H1 (cell line): ENCODE measurements around the gene RELN. TPM values are rescaled to one million over a fixed set of nuclear protein-coding genes. Genes with fewer than 3 reads are reported as not detected.

Experiments used
- CTCF ChIA-PET: fragments of 300-600 bp; sonication (Branson Sonifier 250); formaldehyde crosslinking; loops from one replicate; lab custom pipeline; 2021; ENCODE audit not compliant: partially characterized antibody; lab: Charles Lee
- POLR2A ChIA-PET: fragments of 300-600 bp; sonication (Branson Sonifier 250); formaldehyde crosslinking; loops from one replicate; lab custom pipeline; 2021; ENCODE audit warnings: inconsistent platforms; ENCODE audit not compliant: partially characterized antibody; lab: Charles Lee
- DNase-seq, 2 experiments: peaks; one replicate each; pipeline versions ENCODE4 v3.0.0 to v3.0.0-alpha.2; 2010 to 2022; ENCODE audit warnings: low spot score in 2 of 2, low read depth in 1 of 2, mixed read lengths in 1 of 2
- FAIRE-seq: peaks from 2 replicates; lab custom pipeline; 2011; peaks lifted over from hg19 to GRCh38; lab: Jason Lieb, UNC
- H2AFZ ChIP-seq: 2 replicates; pipeline ENCODE4 v1.8.1; 2012; ENCODE audit warnings: low read length, inconsistent platforms
- H2AK5ac ChIP-seq: 2 replicates; pipeline ENCODE4 v1.6.1; 2013; ENCODE audit warnings: low read depth, low read length
- H2BK120ac ChIP-seq: replicated peaks from 2 replicates; pipeline ENCODE3; 2013; ENCODE audit warnings: low read depth, low read length, inconsistent platforms
- H2BK12ac ChIP-seq: 2 replicates; pipeline ENCODE4 v1.6.1; 2013; ENCODE audit warnings: low read depth, low read length
- H2BK15ac ChIP-seq: 2 replicates; pipeline ENCODE4 v1.6.1; 2013; ENCODE audit warnings: low read length
- H2BK20ac ChIP-seq: 2 replicates; pipeline ENCODE4 v1.6.1; 2013; ENCODE audit warnings: low read length
- H2BK5ac ChIP-seq: 2 replicates; pipeline ENCODE4 v1.6.1; 2013; ENCODE audit warnings: low read depth, low read length
- H3K14ac ChIP-seq: 2 replicates; pipeline ENCODE4 v1.6.1; 2013; ENCODE audit warnings: inconsistent platforms; ENCODE audit not compliant: insufficient read length
- H3K18ac ChIP-seq: 2 replicates; pipeline ENCODE4 v1.6.1; 2013; ENCODE audit warnings: low read length; ENCODE audit errors: extremely low read depth
- H3K23ac ChIP-seq: 2 replicates; pipeline ENCODE4 v1.6.1; 2013; ENCODE audit warnings: inconsistent platforms; ENCODE audit not compliant: insufficient read length
- H3K23me2 ChIP-seq: 2 replicates; pipeline ENCODE4 v1.6.1; 2013; ENCODE audit warnings: low read depth, low read length
- H3K27ac ChIP-seq: 2 replicates; pipeline ENCODE4 v1.6.1; 2011; ENCODE audit warnings: low read depth, low read length, inconsistent platforms
- H3K27me3 ChIP-seq, 4 experiments: replicated peaks in 1 of 4; 1 replicate in 1 of 4; 2 replicates in 3 of 4; pipeline versions ENCODE4 v1.6.1 to v1.8.1; 2011 to 2013; ENCODE audit warnings: low read length in 3 of 4, mild to moderate bottlenecking in 3 of 4, inconsistent platforms in 2 of 4, mixed read lengths in 2 of 4, moderate library complexity in 1 of 4; ENCODE audit not compliant: control insufficient read depth in 3 of 4, insufficient read depth in 3 of 4; ENCODE audit errors: extremely low read depth in 1 of 4
- H3K36me3 ChIP-seq, 4 experiments: 2 replicates each; pipeline versions ENCODE4 v1.6.1 to v1.8.1; 2011 to 2013; ENCODE audit warnings: mild to moderate bottlenecking in 4 of 4, low read length in 3 of 4, moderate library complexity in 2 of 4, control low read depth in 1 of 4, inconsistent platforms in 1 of 4; ENCODE audit not compliant: insufficient read depth in 4 of 4, control insufficient read depth in 2 of 4
- H3K4ac ChIP-seq: replicated peaks from 2 replicates; pipeline ENCODE3; 2013; ENCODE audit warnings: low read length, low read depth, mixed read lengths, inconsistent platforms; ENCODE audit not compliant: insufficient read length
- H3K4me1 ChIP-seq, 4 experiments: replicated peaks in 1 of 4; 1 replicate in 1 of 4; 2 replicates in 3 of 4; pipeline versions ENCODE4 v1.6.1 to v1.8.1; 2011 to 2013; ENCODE audit warnings: low read length in 3 of 4, inconsistent platforms in 2 of 4, mixed read lengths in 1 of 4; ENCODE audit not compliant: insufficient read depth in 4 of 4, control insufficient read depth in 3 of 4
- H3K4me2 ChIP-seq, 2 experiments: 2 replicates each; pipeline versions ENCODE4 v1.6.1 to v1.8.1; 2011 to 2013; ENCODE audit warnings: low read depth in 2 of 2, low read length in 2 of 2, control low read depth in 1 of 2, inconsistent platforms in 1 of 2, mild to moderate bottlenecking in 1 of 2; ENCODE audit not compliant: insufficient read depth in 1 of 2
- H3K4me3 ChIP-seq, 4 experiments: fragments of 200-600, 300-600 bp in 1 of 4; sonication (generic), shearing (Covaris generic), sonication (Bioruptor Twin) in 1 of 4; 2 replicates each; pipeline versions ENCODE4 v1.5.1 to v1.8.1; 2011 to 2016; ENCODE audit warnings: low read length in 4 of 4, low read depth in 3 of 4, control low read depth in 2 of 4, inconsistent platforms in 2 of 4, mild to moderate bottlenecking in 2 of 4, mixed read lengths in 1 of 4, moderate library complexity in 1 of 4; ENCODE audit not compliant: insufficient read depth in 2 of 4; ENCODE audit errors: extremely low read depth in 1 of 4
- H3K56ac ChIP-seq: replicated peaks from 2 replicates; pipeline ENCODE3; 2013; ENCODE audit warnings: low read depth, mild to moderate bottlenecking, mixed read lengths, low read length, inconsistent platforms; ENCODE audit not compliant: insufficient read length
- H3K79me1 ChIP-seq: 2 replicates; pipeline ENCODE4 v1.6.1; 2013; ENCODE audit warnings: low read depth, low read length, control low read depth
- H3K79me2 ChIP-seq, 2 experiments: 2 replicates each; pipeline versions ENCODE4 v1.6.1 to v1.8.1; 2012 to 2013; ENCODE audit warnings: low read length in 2 of 2, mild to moderate bottlenecking in 2 of 2, inconsistent platforms in 1 of 2; ENCODE audit not compliant: insufficient read depth in 2 of 2, control insufficient read depth in 1 of 2
- H3K9ac ChIP-seq, 4 experiments: replicated peaks in 1 of 4; 1 replicate in 1 of 4; 2 replicates in 3 of 4; pipeline versions ENCODE4 v1.6.1 to v1.8.1; 2011 to 2013; ENCODE audit warnings: low read depth in 3 of 4, low read length in 3 of 4, control low read depth in 2 of 4, mild to moderate bottlenecking in 2 of 4, moderate library complexity in 2 of 4, inconsistent platforms in 1 of 4; ENCODE audit errors: extremely low read depth in 1 of 4
- H3K9me3 ChIP-seq, 2 experiments: 2 replicates each; pipeline versions ENCODE4 v1.6.1 to v1.8.1; 2012 to 2013; ENCODE audit warnings: mild to moderate bottlenecking in 2 of 2, moderate library complexity in 2 of 2, control low read depth in 1 of 2, inconsistent platforms in 1 of 2, low read depth in 1 of 2, low read length in 1 of 2, mixed read lengths in 1 of 2; ENCODE audit not compliant: insufficient read depth in 2 of 2
- H4K20me1 ChIP-seq, 2 experiments: replicated peaks in 1 of 2; 2 replicates each; pipeline versions ENCODE3 to v1.8.1; 2011 to 2013; ENCODE audit warnings: inconsistent platforms in 2 of 2, low read length in 2 of 2, mild to moderate bottlenecking in 1 of 2; ENCODE audit not compliant: insufficient read depth in 2 of 2, control insufficient read depth in 1 of 2
- H4K5ac ChIP-seq: 2 replicates; pipeline ENCODE4 v1.6.1; 2013; ENCODE audit warnings: low read length, low read depth, mixed read lengths, inconsistent platforms; ENCODE audit not compliant: insufficient read length
- H4K8ac ChIP-seq: 2 replicates; pipeline ENCODE4 v1.8.0; 2013; ENCODE audit warnings: mild to moderate bottlenecking, moderate library complexity, low read length, inconsistent platforms; ENCODE audit not compliant: insufficient read depth; ENCODE audit errors: extremely low read depth
- H4K91ac ChIP-seq: replicated peaks from 2 replicates; pipeline ENCODE3; 2013; ENCODE audit warnings: low read length, mixed read lengths, inconsistent platforms; ENCODE audit not compliant: insufficient read length
- ASH2L ChIP-seq: fragments of 200-600, 300-600 bp; sonication (generic); IDR thresholded peaks from one replicate; pipeline ENCODE4 v1.7.1; 2017; ENCODE audit warnings: low read length
- CBX8 ChIP-seq: fragments of 300-800, 300-1000 bp; sonication (generic); IDR thresholded peaks from 2 replicates; pipeline ENCODE4 v1.7.1; 2016; ENCODE audit warnings: low read depth, low read length, borderline replicate concordance
- CREB1 ChIP-seq: IDR thresholded peaks from 2 replicates; pipeline ENCODE4 v1.6.1; 2012; ENCODE audit warnings: inconsistent platforms
- CTBP2 ChIP-seq: IDR thresholded peaks from 2 replicates; pipeline ENCODE4 v1.7.0; 2011; ENCODE audit warnings: borderline replicate concordance, mild to moderate bottlenecking, moderate library complexity, mixed read lengths, low read length; ENCODE audit not compliant: insufficient read depth, insufficient read length
- E2F6 ChIP-seq: IDR thresholded peaks from 2 replicates; pipeline ENCODE4 v1.6.1; 2012; ENCODE audit warnings: inconsistent platforms
- EZH2 ChIP-seq: fragments of 200-600 bp; sonication (generic); IDR thresholded peaks from 2 replicates; pipeline ENCODE4 v1.7.1; 2012; ENCODE audit warnings: low read depth, mild to moderate bottlenecking, moderate library complexity, low read length, inconsistent platforms; ENCODE audit not compliant: severe bottlenecking
- HDAC6 ChIP-seq: IDR thresholded peaks from one replicate; pipeline ENCODE4 v1.7.1; 2012; ENCODE audit warnings: low read depth, mild to moderate bottlenecking, inconsistent platforms, low read length, moderate library complexity
- MAFK ChIP-seq: IDR thresholded peaks from 2 replicates; pipeline ENCODE4 v1.6.1; 2012; ENCODE audit warnings: low read depth, mild to moderate bottlenecking, improper control_type of control experiment, low read length
- SP2 ChIP-seq: IDR thresholded peaks from 2 replicates; pipeline ENCODE4 v1.6.1; 2012; ENCODE audit warnings: mild to moderate bottlenecking, low read length, inconsistent platforms
- SP4 ChIP-seq: IDR thresholded peaks from 2 replicates; pipeline ENCODE4 v1.6.1; 2012; ENCODE audit warnings: low read length, inconsistent platforms
- TAF1 ChIP-seq: IDR thresholded peaks from 2 replicates; pipeline ENCODE4 v1.6.1; 2011; ENCODE audit warnings: mild to moderate bottlenecking, low read depth, low read length
- USF2 ChIP-seq: IDR thresholded peaks from 2 replicates; pipeline ENCODE4 v1.6.1; 2011; ENCODE audit warnings: low read length, improper control_type of control experiment
- ZNF274 ChIP-seq: IDR thresholded peaks from 2 replicates; pipeline ENCODE4 v1.7.0; 2012; ENCODE audit warnings: low read length, borderline replicate concordance; ENCODE audit errors: extremely low read depth
- WGBS, 2 experiments: shearing (Covaris generic) in 1 of 2; methylation state at CpG; one replicate each; pipeline versions ENCODE4 v1.1.6 to v1.1.7; 2013 to 2015; ENCODE audit warnings: low lambda C conversion rate in 2 of 2, mixed read lengths in 2 of 2, inconsistent platforms in 1 of 2, low coverage in 1 of 2, missing lambda C conversion rate in 1 of 2; ENCODE audit not compliant: insufficient replicate concordance in 2 of 2, insufficient coverage in 1 of 2, insufficient read length in 1 of 2; ENCODE audit errors: extremely low coverage in 1 of 2, missing lambda C conversion rate in 1 of 2; 5-methylcytosine and 5-hydroxymethylcytosine counted together
- polyA plus RNA-seq, 7 experiments: library from polyadenylated mRNA; depleted of rRNA in 3 of 7; stranded (reverse) in 5 of 7; unstranded in 2 of 7; fragments of >200 nt in 5 of 7; fragments of 200-250 nt in 2 of 7; gene quantifications; 1 replicate in 5 of 7; 2 replicates in 1 of 7; 4 replicates in 1 of 7; pipeline versions ENCODE4 v1.2.1 to v1.2.3, GENCODE V29; 2011 to 2013; ENCODE audit warnings: missing spikeins in 2 of 7, mixed read lengths in 2 of 7
- total RNA-seq: library from RNA; stranded (reverse); fragmentation: NEBNext Ultra II Directional; extraction: Animal tissue kit (Norgen Biotek cat#: 25700); gene quantifications from 2 replicates; pipeline ENCODE4 v1.2.1, GENCODE V29; 2021

The RELN gene
- total and polyA plus RNA-seq, 2 of the 8 experiments (the other 6 are each of a cell fraction or from before 2014, with no cell fraction given) = 0.03 to 0.07 TPM

DNA sequence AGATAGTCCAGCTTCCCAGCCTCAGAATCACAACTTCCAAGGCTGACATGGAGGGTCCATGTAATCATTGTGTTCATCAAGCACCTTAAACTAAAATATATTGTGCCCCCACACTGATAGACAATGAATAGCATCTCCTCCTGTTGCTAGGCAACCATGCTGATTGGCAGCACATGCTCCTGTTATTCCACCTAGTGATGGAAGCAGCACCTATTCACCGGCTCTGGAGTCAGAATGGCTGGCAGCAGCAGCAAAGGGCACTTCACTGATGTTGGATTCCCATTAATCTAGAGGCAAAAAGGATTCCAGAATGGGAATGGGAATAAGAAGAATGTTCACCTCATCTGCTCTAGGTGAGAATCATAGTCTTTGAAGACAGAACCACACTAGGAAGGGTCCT is 55.0 kb downstream of the RELN start:
- no peak overlapping the region for H2BK120ac ChIP-seq
- H4K5ac ChIP-seq = no peak overlapping the region
- no peaks in the 10 kb centered on the region for H4K20me1 ChIP-seq
- H2BK15ac ChIP-seq = no peak overlapping the region
- H3K4me1 ChIP-seq = peaks cover 0 to 3% (median 0%) of the 10 kb centered on the region in 4 experiments; a peak in 2 of 7 replicates
- DNase-seq (no peak), FAIRE-seq (no peak)
- H3K23ac ChIP-seq = no peak overlapping the region
- H2BK20ac ChIP-seq = no peak overlapping the region
- no peak overlapping the region for H2AFZ ChIP-seq
- H3K79me2 ChIP-seq = no peaks in the 10 kb centered on the region
- no peak overlapping the region for H4K91ac ChIP-seq
- no peaks in the 10 kb centered on the region for H3K79me1 ChIP-seq
- no peak overlapping the region for H2BK5ac ChIP-seq
- H3K56ac ChIP-seq = no peak overlapping the region
- H3K23me2 ChIP-seq = no peaks in the 10 kb centered on the region; the same call in 1 of the 2 replicates
- no peak overlapping the region for H3K27ac ChIP-seq
- no peak overlapping the region for H3K14ac ChIP-seq
- no peak overlapping the region for H4K8ac ChIP-seq
- no peak overlapping the region for H3K9ac ChIP-seq
- H2BK12ac ChIP-seq = no peak overlapping the region
- no peak overlapping the region for H3K4me3 ChIP-seq
- H3K27me3 ChIP-seq = no peaks in the 10 kb centered on the region
- H3K18ac ChIP-seq = no peak overlapping the region
- ChIA-PET POLR2A (no interaction called here), CTCF (interaction anchor here (0.7 to 1.2 kb wide), 2 partner anchors 10 to 410 kb away, joined by 3 to 5 read pairs; no protein-coding TSS in a partner anchor)
- H3K4me2 ChIP-seq = no peak overlapping the region
- no peak overlapping the region for H3K4ac ChIP-seq
- H3K9me3 ChIP-seq = no peaks in the 10 kb centered on the region
- H3K36me3 ChIP-seq = no peaks in the 10 kb centered on the region
- WGBS, 2 experiments = 0% methylated on average over 1 of the region's 1 CpG; no CpG with 5 or more reads in 1 of the 2 experiments
- no peak overlapping the region for H2AK5ac ChIP-seq
- TF ChIP-seq HDAC6 (no peak), TAF1 (no peak), ASH2L (no peak), MAFK (no peak), E2F6 (no peak), EZH2 (no peak), ZNF274 (no peak), CBX8 (no peak), SP4 (no peak), SP2 (no peak), CREB1 (no peak), USF2 (no peak), CTBP2 (no peak)
